ENCODE data around the gene SMIM14.
"Not testable (repeated sequence)": the region's sequence is repeated elsewhere in the genome, so short reads cannot be mapped to it uniquely, and the experiment has no call there.

SMIM14 gene

DNA sequence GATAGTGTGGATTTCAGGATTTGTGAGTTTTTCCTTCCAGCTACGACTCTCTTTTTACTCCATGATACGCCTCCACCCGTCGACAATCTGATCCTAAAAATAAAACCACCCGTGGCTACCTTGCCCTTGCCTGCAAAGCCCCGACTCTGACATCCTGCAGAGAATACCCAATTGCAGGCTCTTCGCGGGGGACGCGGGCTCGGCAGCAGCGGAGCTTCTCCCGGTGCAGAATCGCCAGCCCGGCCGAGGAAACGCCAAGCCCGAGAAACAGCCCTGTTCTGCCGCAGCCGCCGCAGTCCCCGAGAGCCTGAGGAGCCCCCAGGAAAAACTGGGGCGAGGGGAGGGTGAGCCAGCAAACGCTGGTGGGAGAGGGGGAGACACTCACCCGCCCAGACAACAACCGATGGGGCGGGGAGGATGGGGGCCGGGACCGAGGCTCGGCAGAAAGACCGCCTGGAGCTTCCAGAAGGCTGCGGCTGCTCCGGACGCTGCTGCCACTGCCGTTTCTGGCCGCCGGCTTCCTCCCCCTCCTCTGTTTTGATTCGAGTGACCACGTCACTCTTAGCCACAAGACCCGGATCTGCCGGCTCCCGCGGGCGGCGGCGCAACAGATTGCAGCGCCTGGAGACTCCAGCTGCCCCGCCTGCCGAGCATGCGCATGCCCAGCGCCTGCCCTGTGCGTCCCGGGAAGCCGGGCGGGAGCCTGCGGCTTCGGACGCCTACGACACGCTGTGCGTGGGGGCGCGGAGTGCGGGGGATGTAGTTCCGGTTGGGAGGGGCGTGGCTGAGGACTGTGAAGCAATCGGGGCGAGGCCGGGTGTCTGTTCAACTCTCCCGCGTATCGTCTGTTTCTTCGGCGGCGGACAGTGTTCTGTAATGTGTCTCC lies at the start of gene SMIM14:
TSS of gene SMIM14 (minus strand) at position 512 of the 886 bp plus-strand sequence. CDS start 33,720 bp downstream, outside the sequence.
- peak; percentile 97 for DNase-seq (ENCODE audit: low read depth)

DNA sequence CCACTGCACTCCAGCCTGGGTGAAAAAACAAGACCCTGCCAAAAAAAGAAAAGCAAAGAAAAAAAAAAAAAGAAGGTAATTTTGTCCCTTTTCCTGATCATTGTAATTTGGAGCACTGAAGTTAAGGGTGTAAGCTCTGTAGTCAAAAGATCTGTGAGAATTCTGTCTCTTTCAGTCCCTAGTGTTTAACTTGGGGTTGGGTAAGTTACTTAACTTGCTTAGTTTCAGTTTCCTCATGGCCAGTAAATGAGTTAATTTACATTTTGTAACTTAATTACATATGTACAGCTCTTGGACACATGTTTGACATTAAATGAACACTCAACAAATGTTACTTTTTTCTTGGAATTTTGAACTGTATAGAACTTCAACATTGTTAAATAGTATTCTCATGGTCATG lies 48.3 kb upstream of the SMIM14 start:
- no peak for DNase-seq (ENCODE audit: low read depth)

DNA sequence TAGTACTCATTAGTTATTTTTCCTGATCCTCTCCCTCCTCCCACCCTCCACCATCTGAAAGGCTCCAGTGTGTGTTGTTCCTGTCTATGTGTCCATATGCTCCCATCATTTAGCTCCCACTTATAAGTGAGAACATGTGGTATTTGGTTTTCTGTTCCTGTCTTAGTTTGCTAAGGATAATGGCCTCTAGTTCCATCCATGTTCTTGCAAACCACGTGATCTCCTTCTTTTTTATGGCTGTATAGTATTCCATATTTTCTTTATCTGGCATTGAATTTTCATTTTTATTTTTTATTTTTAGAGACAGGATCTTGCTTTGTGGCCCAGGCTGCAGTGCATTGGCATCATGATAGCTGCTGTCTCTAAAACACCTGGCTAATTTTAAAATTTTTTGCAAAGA lies 47.3 kb upstream of the SMIM14 start:
- DNase-seq (ENCODE audit: low read depth), result no peak

DNA sequence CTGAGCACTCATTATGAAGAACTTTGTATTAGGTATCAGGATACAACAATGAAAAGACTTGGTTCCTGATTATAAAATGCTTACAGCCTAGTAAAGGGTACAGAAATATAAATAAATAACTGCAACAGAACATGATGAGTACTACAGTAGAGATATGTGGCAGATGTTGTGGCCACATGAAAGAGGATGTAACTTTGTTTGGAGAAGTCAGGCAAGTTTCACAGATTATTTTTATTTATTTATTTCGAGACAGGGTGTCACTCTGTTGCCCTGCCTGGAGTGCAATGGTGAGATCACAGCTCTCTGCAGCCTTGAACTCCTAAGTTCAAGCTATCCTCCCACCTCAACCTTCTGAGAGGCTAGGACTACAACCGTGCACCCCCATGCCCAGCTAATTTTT lies 43.5 kb upstream of the SMIM14 start:
- DNase-seq (ENCODE audit: low read depth), result no peak

DNA sequence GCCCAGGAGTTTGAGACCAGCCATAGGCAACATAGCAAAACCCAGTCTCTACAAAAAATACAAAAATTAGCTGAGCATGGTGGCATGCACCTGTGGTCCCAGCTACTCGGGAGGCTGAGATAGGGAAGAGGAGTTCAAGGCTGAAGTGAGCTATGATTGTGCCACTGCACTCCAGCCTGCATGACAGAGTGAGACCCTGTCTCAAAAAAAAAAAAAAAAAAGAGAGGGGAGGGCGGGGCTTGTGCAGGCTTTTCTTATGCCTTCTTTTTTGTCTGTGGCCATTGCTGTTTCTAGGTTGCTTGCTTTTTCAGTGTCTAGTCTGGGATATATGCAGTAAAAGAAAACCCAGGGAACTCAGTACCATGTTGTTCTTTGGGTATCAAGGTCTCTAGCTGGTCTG lies 42.3 kb upstream of the SMIM14 start:
- DNase-seq (ENCODE audit: low read depth), result not testable (repeated sequence)

DNA sequence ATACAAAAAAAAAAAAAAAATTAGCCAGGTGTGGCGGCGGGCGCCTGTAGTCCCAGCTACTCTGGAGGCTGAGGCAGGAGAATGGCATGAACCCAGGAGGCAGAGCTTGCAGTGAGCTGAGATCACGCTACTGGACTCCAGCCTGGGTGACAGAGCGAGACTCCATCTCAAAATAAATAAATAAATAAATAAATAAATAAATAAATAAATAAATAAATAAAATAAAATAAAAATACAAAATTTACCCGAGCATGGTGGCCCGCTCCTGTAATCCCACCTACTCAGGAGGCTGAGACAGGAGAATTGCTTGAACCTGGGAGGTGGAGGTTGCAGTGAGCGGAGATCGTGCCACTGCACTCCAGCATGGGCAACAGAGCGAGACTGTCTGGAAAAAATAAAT lies 37.0 kb upstream of the SMIM14 start:
- not testable (repeated sequence) for DNase-seq (ENCODE audit: low read depth)

DNA sequence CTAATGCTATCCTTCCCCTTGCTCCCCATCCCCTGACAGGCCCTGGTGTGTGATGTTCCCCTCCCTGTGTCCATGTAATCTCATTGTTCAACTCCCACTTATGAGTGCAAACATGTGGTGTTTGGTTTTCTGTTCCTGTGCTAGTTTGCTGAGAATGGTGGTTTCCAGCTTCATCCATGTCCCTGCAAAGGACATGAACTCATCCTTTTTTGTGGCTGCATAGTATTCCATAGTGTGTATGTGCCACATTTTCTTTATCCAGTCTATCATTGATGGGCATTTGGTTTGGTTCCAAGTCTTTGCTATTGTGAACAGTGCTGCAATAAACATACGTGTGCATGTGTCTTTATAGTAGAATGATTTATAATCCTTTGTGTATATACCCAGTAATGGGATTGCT lies 31.6 kb upstream of the SMIM14 start:
- not testable (repeated sequence) for DNase-seq (ENCODE audit: low read depth)

DNA sequence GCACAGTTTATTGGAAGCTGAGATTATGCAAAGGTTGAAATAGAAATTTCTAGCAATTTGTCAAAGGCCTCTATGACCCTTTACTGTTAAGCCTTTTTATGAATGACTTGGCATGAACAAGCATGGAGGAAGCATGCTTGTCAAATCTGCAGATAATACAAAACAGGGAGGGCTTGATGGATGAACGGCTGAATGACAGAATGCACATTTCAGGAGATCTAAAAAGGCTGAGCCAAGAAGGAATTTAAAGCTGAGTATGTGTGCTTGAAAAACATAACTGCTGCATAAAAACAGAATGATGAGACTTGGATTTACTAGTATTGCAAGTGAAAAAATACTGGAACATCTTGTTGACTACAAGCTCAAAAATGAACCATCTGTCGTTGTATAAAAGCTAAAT lies 30.2 kb upstream of the SMIM14 start:
- no peak for DNase-seq (ENCODE audit: low read depth)

DNA sequence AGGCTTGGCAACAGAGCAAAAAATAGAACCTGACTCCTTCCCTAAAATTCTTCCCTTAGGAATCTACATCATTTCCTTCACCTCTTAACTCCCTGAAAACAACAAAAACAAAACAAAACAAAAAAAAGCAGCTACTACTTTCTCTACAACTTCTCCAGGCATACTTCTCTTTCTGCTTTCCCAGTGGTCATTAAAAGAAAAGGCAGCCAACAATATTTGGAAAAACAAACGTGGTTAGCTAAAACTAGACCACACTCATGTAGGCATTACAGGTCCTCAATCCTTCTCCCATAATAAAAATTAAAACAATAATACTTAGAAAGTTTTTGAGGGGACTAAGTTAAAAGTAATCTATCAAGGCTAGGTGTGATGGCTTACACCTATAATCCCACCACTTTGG lies 29.0 kb upstream of the SMIM14 start:
- no peak for DNase-seq (ENCODE audit: low read depth)

DNA sequence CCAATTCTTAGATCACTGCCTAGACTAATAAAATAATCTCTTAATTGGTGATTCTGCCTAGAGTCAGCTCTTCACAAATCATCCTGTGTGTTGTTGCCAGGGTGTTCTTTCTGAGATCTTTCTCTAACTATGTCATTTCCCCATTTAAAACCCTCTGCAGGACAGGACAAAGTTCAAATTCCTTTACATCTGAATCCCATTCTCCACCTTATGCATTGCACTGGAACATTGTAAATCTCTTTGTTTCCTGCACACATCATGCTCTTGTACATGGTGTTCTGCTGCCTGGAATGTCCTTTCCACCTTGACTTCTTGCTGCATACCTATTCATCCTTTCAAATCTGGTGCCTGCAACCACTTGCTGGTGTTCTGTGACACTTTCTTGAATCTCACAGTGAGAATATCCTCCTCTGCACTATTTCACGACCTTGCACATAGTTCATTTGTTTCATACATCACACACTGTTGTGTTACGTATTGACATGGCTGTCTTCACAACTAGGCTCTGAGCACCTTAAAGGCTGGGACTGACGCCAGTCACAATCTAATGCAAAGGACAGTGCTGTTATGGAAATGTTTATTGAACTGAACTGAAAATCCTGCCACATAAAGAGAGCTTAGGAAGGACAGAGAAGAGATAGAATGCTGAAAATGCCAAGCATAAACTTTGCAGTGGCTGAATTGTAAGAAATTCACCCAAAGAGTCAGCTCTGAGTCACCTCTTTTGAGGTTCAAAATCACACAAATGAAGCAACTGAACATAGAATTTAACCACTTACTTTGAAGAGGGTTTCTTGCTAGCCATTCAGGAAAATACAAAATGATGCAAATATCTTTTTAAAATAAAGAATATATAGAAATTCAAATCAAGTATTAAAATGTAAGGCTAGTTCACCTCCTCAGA lies 26.4 kb upstream of the SMIM14 start:
- peak; percentile 41 for DNase-seq (ENCODE audit: low read depth)

DNA sequence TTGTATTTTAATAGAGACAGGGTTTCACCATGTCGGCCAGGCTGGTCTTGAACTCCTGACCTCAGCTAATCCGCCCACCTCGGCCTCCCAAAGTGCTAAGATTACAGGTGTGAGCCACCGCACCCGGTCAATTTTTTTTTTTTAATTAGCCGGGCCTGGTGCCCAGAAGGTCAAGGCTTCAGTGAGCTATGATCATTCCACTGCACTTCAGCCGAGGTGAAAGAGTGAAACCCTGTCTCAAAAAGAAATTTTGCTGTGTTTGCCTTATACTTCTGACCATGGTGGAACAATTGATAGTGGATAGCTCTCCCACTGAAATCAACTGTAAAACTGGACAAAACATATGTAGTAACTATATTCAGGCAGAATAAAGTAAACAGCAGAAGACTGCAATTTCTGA lies 24.0 kb upstream of the SMIM14 start:
- DNase-seq (ENCODE audit: low read depth), result no peak

DNA sequence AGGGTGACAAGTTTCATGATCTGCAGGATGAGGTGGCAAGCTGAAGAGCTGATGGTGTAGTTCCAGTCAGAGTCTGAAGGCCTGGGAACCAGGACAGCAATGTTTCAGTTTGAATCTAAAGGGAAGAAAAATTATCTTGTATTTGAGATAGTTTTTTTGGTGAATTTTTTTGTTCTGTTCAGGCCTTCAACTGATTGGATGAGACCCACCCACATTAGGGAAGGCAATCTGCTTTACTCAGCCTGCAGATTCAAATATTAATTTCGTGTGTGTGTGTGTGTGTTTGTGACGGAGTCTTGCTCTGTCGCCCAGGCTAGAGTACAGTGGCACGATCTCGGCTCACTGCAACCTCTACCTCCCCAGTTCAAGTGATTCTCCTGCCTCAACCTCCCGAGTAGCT lies 22.1 kb upstream of the SMIM14 start:
- DNase-seq (ENCODE audit: low read depth), result no peak

DNA sequence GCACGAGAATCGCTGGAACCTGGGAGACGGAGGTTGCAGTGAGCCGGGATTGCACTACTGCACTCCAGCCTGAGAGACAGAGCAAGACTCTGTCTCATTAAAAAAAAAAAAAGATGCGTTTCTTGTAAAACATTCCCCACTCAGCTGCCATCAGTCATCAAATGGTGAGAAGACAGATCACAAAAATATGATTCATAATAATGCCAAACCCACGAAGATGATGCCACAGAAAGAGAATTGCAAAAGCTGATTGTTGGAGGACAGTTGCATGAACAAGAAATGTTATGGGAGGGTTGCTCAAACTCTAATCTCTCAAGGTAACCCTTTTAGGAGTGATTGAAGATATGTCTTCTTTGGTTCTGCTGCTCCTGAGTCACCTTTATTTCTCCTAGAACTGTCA lies 21.4 kb upstream of the SMIM14 start:
- DNase-seq (ENCODE audit: low read depth), result no peak

DNA sequence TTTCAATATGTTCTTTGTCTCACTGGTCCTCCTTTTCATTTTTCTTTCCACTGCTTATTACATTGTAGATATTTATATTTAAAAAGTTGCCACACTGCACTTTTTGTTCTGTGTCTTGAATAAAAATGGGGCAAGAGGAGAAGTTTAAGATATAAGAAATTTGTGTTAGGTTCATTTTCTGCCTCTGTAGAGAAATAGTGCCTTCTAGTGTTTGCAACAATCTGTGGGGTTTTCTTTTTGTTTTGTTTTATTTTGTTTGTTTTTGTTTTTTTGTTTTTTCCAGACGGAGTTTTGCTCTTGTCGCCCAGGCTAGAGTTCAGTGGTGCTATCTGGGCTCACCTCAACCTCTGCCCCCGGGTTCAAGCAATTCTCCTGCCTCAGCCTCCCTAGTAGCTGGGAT lies 20.1 kb upstream of the SMIM14 start:
- no peak for DNase-seq (ENCODE audit: low read depth)

DNA sequence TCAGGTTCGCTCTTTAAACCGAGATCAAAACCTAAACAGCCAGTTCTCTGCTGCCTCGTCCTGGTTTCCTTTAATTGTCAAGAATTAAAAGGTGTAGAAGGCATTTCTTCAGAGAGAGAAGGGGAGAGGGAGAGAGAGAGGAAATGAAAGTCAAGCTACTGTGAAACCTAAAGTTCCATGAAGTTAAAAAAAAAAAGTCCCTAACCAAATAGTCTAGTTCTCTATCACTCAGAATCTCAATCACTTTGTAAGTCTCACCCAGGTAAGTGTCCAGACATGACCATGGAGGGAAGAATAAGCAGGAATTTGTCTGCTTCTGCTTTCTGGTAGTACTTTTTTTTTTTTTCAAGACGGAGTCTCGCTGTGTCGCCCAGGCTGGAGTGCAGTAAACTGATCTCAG lies 18.8 kb upstream of the SMIM14 start:
- no peak for DNase-seq (ENCODE audit: low read depth)

DNA sequence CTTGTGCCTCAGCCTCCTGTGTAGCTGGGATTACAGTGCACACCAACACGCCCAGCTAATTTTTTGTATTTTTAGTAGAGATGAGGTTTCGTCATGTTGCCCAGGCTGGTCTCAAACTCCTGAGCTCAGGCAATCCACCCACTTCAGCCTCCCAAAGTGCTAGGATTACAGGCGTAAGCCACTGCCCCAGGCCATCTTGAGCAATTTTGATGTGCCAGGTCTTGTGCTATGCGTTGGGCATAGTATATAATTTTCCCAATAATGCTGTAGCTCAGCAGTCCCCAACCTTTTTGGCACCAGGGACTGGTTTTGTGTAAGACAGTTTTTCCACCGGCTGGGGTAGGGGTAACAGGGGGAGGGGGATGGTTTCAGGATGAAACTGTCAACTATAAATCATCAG lies 18.0 kb upstream of the SMIM14 start:
- not testable (repeated sequence) for DNase-seq (ENCODE audit: low read depth)

DNA sequence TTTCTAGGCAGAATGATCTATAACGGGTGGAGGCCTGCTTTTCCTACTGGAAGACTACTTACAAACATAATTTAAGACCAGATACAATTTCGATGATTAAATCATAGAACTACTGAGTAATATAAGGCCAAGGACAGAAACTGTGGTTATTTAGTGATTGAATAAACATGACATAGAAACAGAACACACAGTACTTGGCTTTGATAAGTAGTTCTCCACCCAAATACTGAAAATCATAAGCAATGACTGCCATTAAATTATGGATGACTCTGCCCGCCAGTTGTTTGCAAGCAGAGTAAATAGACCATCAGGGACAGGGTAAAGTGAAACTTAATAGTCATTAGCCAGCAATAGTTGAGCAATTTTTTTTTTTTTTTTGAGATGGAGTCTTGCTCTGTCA lies 17.2 kb upstream of the SMIM14 start:
- DNase-seq (ENCODE audit: low read depth), result no peak

DNA sequence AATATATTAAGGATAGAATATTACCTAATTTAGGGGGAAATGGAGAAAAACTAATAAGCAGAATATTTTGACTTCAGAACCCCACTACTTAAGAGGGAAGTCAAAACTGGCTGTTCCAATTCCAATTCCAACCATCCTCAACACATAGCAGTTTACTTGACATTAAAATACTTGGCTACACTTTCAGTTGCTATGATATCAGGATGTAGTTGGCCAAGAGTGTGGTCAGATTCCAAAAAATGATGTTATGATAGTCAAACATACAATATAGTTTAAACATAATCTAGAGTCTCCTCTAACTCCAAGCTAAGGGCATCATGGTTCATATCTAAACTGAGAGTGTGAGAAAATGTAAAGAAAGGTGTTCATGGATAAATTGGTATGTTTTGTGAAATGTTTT lies 16.5 kb upstream of the SMIM14 start:
- no peak for DNase-seq (ENCODE audit: low read depth)

DNA sequence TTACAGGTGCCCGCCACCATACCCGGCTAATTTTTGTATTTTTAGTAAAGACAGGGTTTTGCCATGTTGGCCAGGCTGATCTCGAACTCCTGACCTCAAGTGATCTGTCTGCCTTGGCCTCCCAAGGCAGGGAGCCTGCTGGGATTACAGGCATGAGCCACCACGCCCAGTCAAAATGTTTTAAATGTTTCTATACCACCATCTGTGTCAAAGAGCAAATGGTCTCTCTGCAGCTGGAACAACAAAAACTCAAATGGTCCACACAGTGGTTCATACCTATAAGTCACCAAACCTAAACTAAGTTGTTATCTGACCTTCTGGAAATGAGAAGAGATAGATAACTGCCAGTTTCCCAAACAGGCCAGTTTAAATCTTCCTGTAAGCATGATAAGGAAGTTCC lies 12.9 kb upstream of the SMIM14 start:
- not testable (repeated sequence) for DNase-seq (ENCODE audit: low read depth)

DNA sequence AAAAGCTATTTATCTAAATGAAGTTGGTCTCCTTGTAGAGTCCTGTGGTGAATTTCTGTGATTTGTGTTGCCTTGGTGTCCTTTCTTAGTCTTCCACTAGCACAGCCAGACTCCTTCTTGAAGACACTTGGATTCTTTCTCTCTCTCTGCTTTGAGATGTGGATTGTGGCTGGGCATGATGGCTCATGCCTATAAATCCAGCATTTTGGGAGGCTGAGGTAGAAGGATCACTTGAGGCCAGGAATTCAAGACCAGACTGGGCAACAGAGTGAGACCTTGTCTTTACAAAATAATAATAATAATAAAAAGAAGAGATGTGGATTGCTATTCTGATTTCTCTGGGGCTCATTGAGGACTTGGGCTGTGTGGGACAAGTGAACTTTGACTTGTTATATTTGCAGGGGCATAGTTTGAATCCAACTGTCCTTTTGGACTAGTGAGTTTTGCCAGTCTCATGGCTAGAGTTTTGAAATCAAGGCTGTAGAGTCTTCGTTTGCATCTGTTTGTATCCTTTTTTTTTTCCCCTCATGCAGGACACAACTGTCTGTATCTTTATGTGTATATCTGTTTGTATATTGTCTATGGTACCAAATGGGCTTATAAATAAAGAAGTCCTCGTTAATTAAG lies 11.1 kb upstream of the SMIM14 start:
- DNase-seq (ENCODE audit: low read depth), result no peak

DNA sequence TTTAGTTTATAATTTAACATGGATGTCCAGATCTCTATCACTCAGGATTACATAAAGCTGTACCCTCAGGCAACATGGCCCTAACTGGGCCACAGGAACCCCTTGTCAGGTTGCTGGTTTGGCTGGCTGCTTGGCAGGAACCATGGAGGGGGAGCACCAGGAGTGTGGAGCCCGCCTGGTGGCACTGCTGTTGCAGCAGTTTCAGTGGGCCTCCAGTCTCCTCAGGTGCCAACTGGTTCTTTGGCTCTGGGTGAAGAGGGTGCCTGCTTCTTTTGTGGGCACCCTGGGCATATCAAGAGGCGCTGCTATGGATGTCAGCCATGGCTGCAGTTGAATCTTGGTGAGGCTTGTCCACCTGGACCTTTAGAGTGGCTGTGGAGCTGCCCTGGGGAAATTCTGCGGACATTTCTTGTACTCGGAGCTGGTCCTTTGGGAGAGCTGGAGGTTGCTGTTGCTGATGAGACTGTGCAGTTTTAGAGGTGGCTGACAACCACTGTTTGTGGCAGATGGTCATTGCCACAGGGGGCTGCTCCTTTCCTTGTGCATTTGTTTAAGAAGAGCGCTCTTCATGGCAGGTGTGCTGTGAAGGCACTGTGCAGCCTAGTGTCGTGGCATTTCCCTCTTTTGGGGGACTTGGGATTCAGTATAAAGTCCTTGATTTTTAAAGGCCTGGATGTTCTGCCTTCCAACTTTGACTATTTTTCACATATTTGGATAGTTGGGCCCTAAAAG lies 10.3 kb upstream of the SMIM14 start:
- DNase-seq (ENCODE audit: low read depth), result no peak

DNA sequence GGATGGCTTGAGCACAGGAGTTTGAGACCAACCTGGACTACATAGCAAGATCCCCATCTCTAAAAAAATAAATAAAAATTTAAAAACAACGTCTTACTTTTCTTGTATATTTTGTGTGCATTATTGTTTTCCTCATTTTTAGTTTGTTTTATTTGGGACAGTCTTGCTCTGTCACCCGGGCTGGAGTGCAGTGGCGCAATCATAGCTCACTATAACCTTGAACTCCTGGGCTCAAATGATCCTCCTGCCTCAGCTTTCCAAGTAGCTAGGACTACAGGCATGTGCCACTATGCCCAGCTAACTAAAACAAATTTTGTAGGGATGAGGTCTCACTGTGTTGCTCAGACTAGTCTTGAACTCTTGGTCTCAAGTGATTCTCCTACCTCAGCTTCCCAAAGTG lies 9.5 kb upstream of the SMIM14 start:
- no peak for DNase-seq (ENCODE audit: low read depth)

Measured in stromal cell of bone marrow (primary cell).